Uterus (tissue), 2 donors: ENCODE measurements around the gene XXYLT1.

Experiments
- CTCF ChIP-seq, 4 experiments: fragments of 200-600 bp in 2 of 4; fragments of 450-650 bp in 2 of 4; sonication (generic) in 2 of 4; IDR thresholded peaks; one replicate each; pipeline ENCODE4 v1.5.1; 2016 to 2019; ENCODE audit warnings: antibody characterized with exemption in 4 of 4, mild to moderate bottlenecking in 2 of 4, moderate library complexity in 1 of 4
- POLR2A ChIP-seq, 2 donors: fragments of 450-650 bp; IDR thresholded peaks; one replicate each; pipeline ENCODE4 v1.6.1; 2016; ENCODE audit warnings: antibody characterized with exemption in 2 of 2, mild to moderate bottlenecking in 1 of 2, moderate library complexity in 1 of 2

DNA sequence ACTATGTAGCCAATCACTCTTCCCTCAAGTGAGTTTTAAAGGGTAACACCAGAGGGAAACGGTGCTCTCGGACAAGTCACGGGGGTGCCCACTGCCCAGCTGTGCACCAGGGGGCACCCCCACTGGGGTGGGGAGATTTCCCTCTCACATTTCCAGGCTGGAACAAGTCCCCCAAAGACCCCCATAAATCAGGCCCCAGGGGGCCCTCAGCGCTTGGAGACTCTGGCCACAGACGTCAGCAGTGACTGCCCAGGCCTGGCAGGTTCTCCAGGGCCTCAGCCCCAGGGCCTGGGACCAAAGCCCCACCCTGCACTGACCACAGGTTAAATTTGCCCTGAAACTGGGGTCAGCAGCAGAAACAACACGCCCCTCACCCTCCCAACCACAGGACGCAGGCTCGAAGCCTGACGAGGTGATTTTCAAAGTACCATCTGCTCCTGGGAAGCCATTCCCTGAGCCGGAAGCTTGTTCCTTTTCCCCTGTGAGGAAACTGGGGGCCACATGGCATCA is 17.0 kb downstream of the XXYLT1 start:
- TF ChIP-seq CTCF (IDR thresholded peaks at IDR 0.05) (no peak), POLR2A (IDR thresholded peaks at IDR 0.05) (no peak)
